IMR-90 (cell line): ENCODE data around the gene F10. TPM values are rescaled to one million over a fixed set of nuclear protein-coding genes. Genes with fewer than 3 reads are reported as not detected.

Experiments
- ATAC-seq: fragments of 200-7000 bp; cut with Tn5 transposase; 2 replicates; pipeline ENCODE4 v1.9.1; 2020; ENCODE audit warnings: low read depth, mild to moderate bottlenecking, moderate library complexity
- BruUV-seq: library from RNA; stranded (reverse); fragments of 400-500 nt; replicated peaks from 2 replicates; lab custom pipeline; 2021; lab: Mats Ljungman, UMichigan
- CTCF ChIA-PET: fragments of 300-600 bp; formaldehyde crosslinking; extraction: SDS; loops from one replicate; lab custom pipeline; 2021; ENCODE audit warnings: antibody characterized with exemption; lab: Yijun Ruan, JAX
- POLR2A ChIA-PET: fragments of 300-600 bp; sonication (Branson Sonifier 250); formaldehyde crosslinking; loops from one replicate; lab custom pipeline; 2022; ENCODE audit warnings: antibody characterized with exemption; ENCODE audit not compliant: unreplicated experiment; lab: Charles Lee
- DNase-seq: peaks from one replicate; pipeline ENCODE4 v3.0.0; 2013
- H2AFZ ChIP-seq: replicated peaks from 2 replicates; pipeline ENCODE3; 2013; ENCODE audit warnings: low read length, mild to moderate bottlenecking; ENCODE audit not compliant: poor library complexity
- H2AK5ac ChIP-seq: 2 replicates; pipeline ENCODE4 v1.6.1; 2013; ENCODE audit warnings: low read depth, low read length, inconsistent platforms
- H2AK9ac ChIP-seq: replicated peaks from 2 replicates; pipeline ENCODE3; 2013; ENCODE audit warnings: mild to moderate bottlenecking, low read depth, low read length, moderate library complexity; ENCODE audit not compliant: poor library complexity
- H2BK120ac ChIP-seq: 2 replicates; pipeline ENCODE4 v1.6.1; 2013; ENCODE audit warnings: low read depth, low read length, inconsistent platforms
- H2BK15ac ChIP-seq: 3 replicates; pipeline ENCODE4 v1.6.1; 2013; ENCODE audit warnings: low read depth, low read length, inconsistent platforms
- H2BK20ac ChIP-seq: 2 replicates; pipeline ENCODE4 v1.6.1; 2013; ENCODE audit warnings: low read depth, mild to moderate bottlenecking, inconsistent platforms, low read length, moderate library complexity
- H2BK5ac ChIP-seq: 2 replicates; pipeline ENCODE4 v1.6.1; 2013; ENCODE audit warnings: mild to moderate bottlenecking, low read depth, low read length, inconsistent platforms; ENCODE audit not compliant: poor library complexity, severe bottlenecking
- H3K14ac ChIP-seq: replicated peaks from 2 replicates; pipeline ENCODE4 v1.6.1; 2013; ENCODE audit warnings: low read depth, low read length, inconsistent platforms
- H3K18ac ChIP-seq: 2 replicates; pipeline ENCODE4 v1.6.1; 2013; ENCODE audit warnings: low read depth, low read length, control low read depth
- H3K23ac ChIP-seq: 2 replicates; pipeline ENCODE4 v1.6.1; 2013; ENCODE audit warnings: low read depth, low read length, inconsistent platforms
- H3K27ac ChIP-seq: 2 replicates; pipeline ENCODE4 v1.5.1; 2013; ENCODE audit warnings: mild to moderate bottlenecking, control low read depth, low read length; ENCODE audit not compliant: insufficient read depth
- H3K27me3 ChIP-seq: 2 replicates; pipeline ENCODE4 v1.6.1; 2013; ENCODE audit warnings: low read length; ENCODE audit not compliant: control insufficient read depth, insufficient read depth
- H3K36me3 ChIP-seq: 2 replicates; pipeline ENCODE4 v1.6.1; 2013; ENCODE audit warnings: low read length, mixed read lengths; ENCODE audit not compliant: control insufficient read depth, insufficient read depth
- H3K4ac ChIP-seq: 2 replicates; pipeline ENCODE4 v1.6.1; 2013; ENCODE audit warnings: low read depth, low read length, inconsistent platforms
- H3K4me1 ChIP-seq: 2 replicates; pipeline ENCODE4 v1.6.1; 2013; ENCODE audit warnings: low read length, mixed read lengths; ENCODE audit not compliant: control insufficient read depth, insufficient read depth
- H3K4me2 ChIP-seq: 2 replicates; pipeline ENCODE4 v1.6.1; 2013; ENCODE audit warnings: low read depth, mild to moderate bottlenecking, control low read depth, low read length, moderate library complexity
- H3K4me3 ChIP-seq: 2 replicates; pipeline ENCODE4 v1.5.1; 2013; ENCODE audit warnings: low read depth, mild to moderate bottlenecking, control low read depth, low read length, moderate library complexity; ENCODE audit not compliant: insufficient read depth
- H3K56ac ChIP-seq: 2 replicates; pipeline ENCODE4 v1.6.1; 2013; ENCODE audit warnings: low read length, inconsistent platforms; ENCODE audit not compliant: insufficient read depth; ENCODE audit errors: extremely low read depth
- H3K79me1 ChIP-seq, 2 experiments: 2 replicates each; pipeline ENCODE4 v1.6.1; 2013; ENCODE audit warnings: low read length in 2 of 2, inconsistent platforms in 1 of 2, low read depth in 1 of 2
- H3K9ac ChIP-seq: 2 replicates; pipeline ENCODE4 v1.6.1; 2013; ENCODE audit warnings: low read depth, low read length, control low read depth
- H3K9me1 ChIP-seq: 2 replicates; pipeline ENCODE4 v1.6.1; 2013; ENCODE audit warnings: low read length, inconsistent platforms; ENCODE audit not compliant: insufficient read depth
- H3K9me3 ChIP-seq: 2 replicates; pipeline ENCODE4 v1.6.1; 2013; ENCODE audit warnings: low read length; ENCODE audit not compliant: control insufficient read depth, insufficient read depth
- H4K20me1 ChIP-seq: 2 replicates; pipeline ENCODE4 v1.6.1; 2013; ENCODE audit warnings: low read length, inconsistent platforms; ENCODE audit not compliant: insufficient read depth
- H4K5ac ChIP-seq: 2 replicates; pipeline ENCODE4 v1.6.1; 2013; ENCODE audit warnings: mild to moderate bottlenecking, low read depth, low read length, control low read depth
- H4K8ac ChIP-seq, 2 experiments: 2 replicates each; pipeline ENCODE4 v1.6.1; 2013; ENCODE audit warnings: low read depth in 2 of 2, low read length in 2 of 2, control low read depth in 1 of 2, inconsistent platforms in 1 of 2
- H4K91ac ChIP-seq: 2 replicates; pipeline ENCODE4 v1.6.1; 2013; ENCODE audit warnings: low read depth, low read length, inconsistent platforms; ENCODE audit not compliant: insufficient read depth
- BHLHE40 ChIP-seq: fragments of 150-350 bp; IDR thresholded peaks from 2 replicates; pipeline ENCODE4 v1.6.1; 2016; ENCODE audit warnings: mild to moderate bottlenecking, low read depth, low read length
- CEBPB ChIP-seq: IDR thresholded peaks from 2 replicates; pipeline ENCODE4 v1.6.1; 2012; ENCODE audit warnings: low read depth, low read length, improper control_type of control experiment
- MAZ ChIP-seq: IDR thresholded peaks from 2 replicates; pipeline ENCODE4 v1.6.1; 2012; ENCODE audit warnings: low read depth, mild to moderate bottlenecking, low read length, improper control_type of control experiment, moderate library complexity, borderline replicate concordance
- MXI1 ChIP-seq: IDR thresholded peaks from 2 replicates; pipeline ENCODE4 v1.6.1; 2012; ENCODE audit warnings: low read depth, mild to moderate bottlenecking, low read length, moderate library complexity, borderline replicate concordance
- RAD21 ChIP-seq: IDR thresholded peaks from 2 replicates; pipeline ENCODE4 v1.6.1; 2012; ENCODE audit warnings: low read length, improper control_type of control experiment
- RCOR1 ChIP-seq: IDR thresholded peaks from 2 replicates; pipeline ENCODE4 v1.6.1; 2012; ENCODE audit warnings: mild to moderate bottlenecking, low read length, improper control_type of control experiment; ENCODE audit not compliant: insufficient replicate concordance
- RFX5 ChIP-seq: IDR thresholded peaks from 2 replicates; pipeline ENCODE4 v1.8.0; 2012; ENCODE audit warnings: low read depth, mild to moderate bottlenecking, low read length, moderate library complexity
- WGBS, 2 experiments: methylation state at CpG; one replicate each; pipeline versions ENCODE4 v1.1.5 to v1.1.7; 2013; ENCODE audit warnings: missing lambda C conversion rate in 2 of 2; ENCODE audit not compliant: insufficient read length in 1 of 2; ENCODE audit errors: extremely low coverage in 2 of 2; 5-methylcytosine and 5-hydroxymethylcytosine counted together
- dilution Hi-C: fragments of 300-500 bp; cut with HindIII; formaldehyde crosslinking; loops from one replicate; pipeline ENCODE4 v1.14.3; 2018; ENCODE audit warnings: low sequenced_read_pairs; ENCODE audit not compliant: unreplicated experiment
- in situ Hi-C: fragments of 300-500 bp; cut with MboI; formaldehyde crosslinking; loops from 3 replicates; pipeline ENCODE4 v1.14.3; 2019; ENCODE audit warnings: low sequenced_read_pairs, inconsistent platforms, mixed read lengths
- intact Hi-C: fragments of 100-400 bp; cut with micrococcal nuclease; formaldehyde crosslinking; loops from 2 replicates; pipeline ENCODE4 v1.10.0; 2022
- polyA plus RNA-seq, 3 experiments: library from polyadenylated mRNA; depleted of rRNA; stranded (reverse); fragments of >200 nt; gene quantifications; 2 replicates each; pipeline ENCODE4 v1.2.3, GENCODE V29; 2012; ENCODE audit warnings: low replicate concordance in 1 of 3
- total RNA-seq: library from RNA; depleted of rRNA; stranded (reverse); fragments of >200 nt; gene quantifications from 2 replicates; pipeline ENCODE4 v1.2.3, GENCODE V29; 2012

Gene F10
- total and polyA plus RNA-seq, 2 of the 4 experiments (the other 2 are of a cell fraction) = 9.1 to 19.5 TPM

GRCh38 chr13:113117335-113117872, 5.2 kb upstream of the F10 start:
- H2BK120ac ChIP-seq = 0 out of 2 replicates have a peak overlapping the region, but pooled peaks have one; percentile 30
- no peak overlapping the region for H2AFZ ChIP-seq
- 0 out of 2 replicates have a peak overlapping the region, but pooled peaks have one; percentile 22 for H2BK20ac ChIP-seq
- dilution Hi-C loops (no loop called here), intact Hi-C loops (no loop called here), in situ Hi-C loops (no loop called here)
- no peak overlapping the region for H3K9ac ChIP-seq
- H2BK5ac ChIP-seq = no peak overlapping the region
- H2AK5ac ChIP-seq = peak overlapping the region; percentile 67
- peaks cover 9% of the 10 kb centered on the region for H3K27me3 ChIP-seq
- no peak overlapping the region for H2AK9ac ChIP-seq
- no peaks in the 10 kb centered on the region for H3K36me3 ChIP-seq
- WGBS, 2 experiments = 76% methylated on average over 4 of the region's 26 CpGs; no CpG with 5 or more reads in 1 of the 2 experiments
- H3K14ac ChIP-seq = no peak overlapping the region
- H4K91ac ChIP-seq = peak overlapping the region; percentile 72; the same call in 1 of the 2 replicates
- peaks cover 4% of the 10 kb centered on the region; the same call in 1 of the 2 replicates for H3K9me1 ChIP-seq
- H2BK15ac ChIP-seq = no peak overlapping the region; the same call in 2 of the 3 replicates
- no peak overlapping the region for H3K4me2 ChIP-seq
- ChIA-PET POLR2A (no interaction called here), CTCF (no interaction called here)
- no peak overlapping the region for H3K27ac ChIP-seq
- H3K18ac ChIP-seq = no peak overlapping the region
- no peak overlapping the region for H3K23ac ChIP-seq
- H4K20me1 ChIP-seq = no peaks in the 10 kb centered on the region
- no peak overlapping the region for H3K4ac ChIP-seq
- peaks cover 3% of the 10 kb centered on the region; the same call in 1 of the 2 replicates for H3K4me1 ChIP-seq
- H3K9me3 ChIP-seq = no peaks in the 10 kb centered on the region; the same call in 1 of the 2 replicates
- no peak overlapping the region for H4K5ac ChIP-seq
- no peak overlapping the region for H3K56ac ChIP-seq
- ATAC-seq (no peak), DNase-seq (no peak)
- BruUV-seq = no TSS peak
- no peak overlapping the region for H4K8ac ChIP-seq
- H3K4me3 ChIP-seq = no peak overlapping the region
- no peaks in the 10 kb centered on the region for H3K79me1 ChIP-seq
- no peak for TF ChIP-seq MAZ
- peak; percentile 83 for TF ChIP-seq CEBPB
- no peak for TF ChIP-seq BHLHE40
- TF ChIP-seq RAD21 = no peak
- no peak for TF ChIP-seq RFX5
- TF ChIP-seq MXI1 = no peak
- TF ChIP-seq RCOR1 = no peak
